Upper lobe of right lung (tissue), 1 donor: ENCODE measurements around the gene SND1. TPM values are rescaled to one million over a fixed set of nuclear protein-coding genes. Genes with fewer than 3 reads are reported as not detected.

Source experiments
- ATAC-seq: fragments of 200-7000 bp; cut with Tn5 transposase; one replicate; pipeline ENCODE4 v1.9.1; 2020; ENCODE audit warnings: mild to moderate bottlenecking, moderate library complexity
- DNase-seq: peaks from one replicate; pipeline ENCODE4 v3.0.0-alpha.2; 2020
- H3K27ac ChIP-seq: fragments of 200-600 bp; one replicate; pipeline ENCODE4 v1.8.0; 2022
- H3K27me3 ChIP-seq: fragments of 200-600 bp; one replicate; pipeline ENCODE4 v1.8.0; 2022; ENCODE audit warnings: mild to moderate bottlenecking
- H3K36me3 ChIP-seq: fragments of 200-600 bp; one replicate; pipeline ENCODE4 v1.8.0; 2022
- H3K4me1 ChIP-seq: fragments of 200-600 bp; one replicate; pipeline ENCODE4 v1.8.0; 2022
- H3K4me3 ChIP-seq: fragments of 200-600 bp; one replicate; pipeline ENCODE4 v1.8.0; 2022; ENCODE audit warnings: mild to moderate bottlenecking
- H3K9me3 ChIP-seq: fragments of 200-600 bp; one replicate; pipeline ENCODE4 v1.8.0; 2022
- CTCF ChIP-seq: fragments of 200-600 bp; IDR thresholded peaks from one replicate; pipeline ENCODE4 v1.8.0; 2022; ENCODE audit warnings: antibody characterized with exemption
- intact Hi-C: fragments of 100-400 bp; cut with DNase I; formaldehyde crosslinking; loops from one replicate; pipeline ENCODE4 v1.11.0; 2022
- total RNA-seq: library from RNA; stranded (reverse); fragmentation: NEBNext Ultra II Directional; extraction: Animal tissue kit (Norgen Biotek cat#: 25700); gene quantifications from one replicate; pipeline ENCODE4 v1.2.1, GENCODE V29; 2021
- donor health status: DM: no; HTN: yes; CAD: no; lungs with severe emphysema.

SND1 gene
- total RNA-seq, 1 donor from 2014 or later: 150 TPM

GRCh38 chr7:128034825-128035224, 382.8 kb downstream of the SND1 start:
- no peak overlapping the region for H3K4me3 ChIP-seq
- DNase-seq: no peak
- intact Hi-C loops: no loop called here
- no peaks in the 10 kb centered on the region for H3K36me3 ChIP-seq
- H3K27me3 ChIP-seq: no peaks in the 10 kb centered on the region
- H3K4me1 ChIP-seq: peaks cover 12% of the 10 kb centered on the region
- no peak for ATAC-seq
- no peak for TF ChIP-seq CTCF
- no peaks in the 10 kb centered on the region for H3K9me3 ChIP-seq
- no peak overlapping the region for H3K27ac ChIP-seq

GRCh38 chr7:128035712-128036111, 383.7 kb downstream of the SND1 start:
- Histone ChIP-seq H3K27ac (no peak overlapping the region), H3K4me3 (no peak overlapping the region), H3K4me1 (peaks cover 6% of the 10 kb centered on the region), H3K36me3 (no peaks in the 10 kb centered on the region), H3K27me3 (no peaks in the 10 kb centered on the region), H3K9me3 (no peaks in the 10 kb centered on the region)
- intact Hi-C loops: no loop called here
- ATAC-seq: no peak
- DNase-seq: no peak
- peak; percentile 38 for TF ChIP-seq CTCF

DNA sequence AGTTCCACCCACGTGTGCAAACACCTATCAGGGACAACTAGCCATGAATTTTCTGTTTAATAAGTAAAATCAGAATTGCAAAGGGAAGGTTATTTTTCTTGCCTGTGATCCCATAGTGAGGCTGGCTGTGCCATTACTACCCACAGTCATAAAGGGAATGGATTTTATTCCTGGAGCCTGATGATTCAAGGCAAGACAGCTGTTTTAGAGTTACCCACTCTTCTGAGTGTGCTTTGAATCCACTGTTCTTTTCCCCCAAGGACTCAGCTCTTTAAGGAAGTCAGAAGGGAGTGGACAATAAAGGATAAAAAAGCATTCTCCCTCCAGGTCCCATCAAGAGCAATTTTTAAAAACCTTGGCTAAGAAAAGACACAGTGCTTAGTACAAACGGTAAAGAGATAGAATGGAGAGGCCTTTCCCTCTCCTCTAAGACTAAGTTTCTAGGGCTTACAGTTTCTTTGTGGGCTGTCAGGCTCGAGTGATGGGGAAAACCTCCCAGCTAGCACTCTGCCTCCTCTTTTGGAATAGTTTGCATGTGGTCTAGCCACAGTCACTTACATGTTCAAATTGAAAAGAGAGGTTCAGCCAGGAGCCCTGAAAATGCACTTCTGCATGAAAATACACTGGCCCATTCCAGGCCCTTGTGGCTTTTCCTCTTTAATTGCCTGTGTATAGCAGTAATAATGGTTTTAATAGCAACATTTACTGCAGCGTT, 384.4 kb downstream of the SND1 start:
- DNase-seq (no peak), ATAC-seq (no peak)
- TF ChIP-seq CTCF: no peak
- no peaks in the 10 kb centered on the region for H3K9me3 ChIP-seq
- no peaks in the 10 kb centered on the region for H3K36me3 ChIP-seq
- intact Hi-C loops: no loop called here
- H3K27ac ChIP-seq: no peak overlapping the region
- H3K4me3 ChIP-seq: no peak overlapping the region
- peaks cover 6% of the 10 kb centered on the region for H3K4me1 ChIP-seq
- no peaks in the 10 kb centered on the region for H3K27me3 ChIP-seq

- Histone ChIP-seq H3K27ac (no peak overlapping the region), H3K27me3 (no peaks in the 10 kb centered on the region), H3K4me1 (peaks cover 6% of the 10 kb centered on the region), H3K9me3 (no peaks in the 10 kb centered on the region), H3K36me3 (no peaks in the 10 kb centered on the region), H3K4me3 (no peak overlapping the region)
- ATAC-seq (no peak), DNase-seq (no peak)
- intact Hi-C loops: no loop called here
- no peak for TF ChIP-seq CTCF
Observed at GRCh38 chr7:128037081-128037480, 385.1 kb downstream of the SND1 start.

DNA sequence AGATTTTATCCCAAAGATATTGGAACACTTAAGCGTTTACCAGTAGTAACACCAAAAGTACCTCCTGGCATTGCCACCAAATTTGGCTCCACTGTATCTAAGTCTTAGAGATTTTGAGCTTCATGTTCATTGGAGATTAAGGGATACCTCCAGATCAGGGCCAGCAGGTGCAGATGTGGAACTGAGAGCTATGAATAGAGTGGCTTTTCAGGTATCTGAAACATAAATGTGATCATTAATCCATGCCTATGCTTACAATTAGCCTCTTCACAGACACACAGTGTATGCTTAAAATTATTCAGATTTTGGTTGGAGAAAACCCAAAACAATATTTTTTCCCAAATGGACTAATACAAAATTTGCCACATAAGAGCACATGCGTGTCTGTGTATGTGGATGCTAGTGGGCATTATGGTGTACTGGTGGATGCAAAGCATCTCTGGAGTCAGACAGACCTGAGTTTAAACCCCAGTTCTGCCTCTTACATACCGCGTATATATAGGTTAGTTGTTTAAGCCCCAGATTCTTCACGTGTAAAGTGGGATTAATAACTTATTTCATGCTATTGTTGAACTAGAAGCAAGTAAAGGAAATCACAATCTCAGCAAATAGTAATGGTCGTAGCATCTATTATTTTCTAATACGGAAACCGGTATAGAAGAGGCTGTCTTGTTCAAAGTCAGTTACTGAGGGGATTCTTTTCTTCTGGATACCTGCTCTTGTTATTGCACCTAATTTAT, 386.1 kb downstream of the SND1 start:
- no peak for ATAC-seq
- Histone ChIP-seq H3K4me3 (no peak overlapping the region), H3K4me1 (no peaks in the 10 kb centered on the region), H3K36me3 (no peaks in the 10 kb centered on the region), H3K9me3 (no peaks in the 10 kb centered on the region), H3K27ac (no peak overlapping the region), H3K27me3 (no peaks in the 10 kb centered on the region)
- intact Hi-C loops: no loop called here
- no peak for DNase-seq
- no peak for TF ChIP-seq CTCF
